Caco-2 (cell line): ENCODE measurements around the gene KRTAP4-16. TPM values are rescaled to one million over a fixed set of nuclear protein-coding genes. Genes with fewer than 3 reads are reported as not detected.
"Not testable (repeated sequence)": the region's sequence is repeated elsewhere in the genome, so short reads cannot be mapped to it uniquely, and the experiment has no call there.

Experiments used
- BruUV-seq: library from RNA; stranded (reverse); fragments of 400-500 nt; replicated peaks from 2 replicates; lab custom pipeline; 2021; lab: Mats Ljungman, UMichigan
- CTCF ChIA-PET: fragments of 300-600 bp; sonication (Branson Sonifier 250); formaldehyde crosslinking; loops from one replicate; lab custom pipeline; 2022; ENCODE audit warnings: antibody characterized with exemption; lab: Charles Lee
- POLR2A ChIA-PET: fragments of 300-600 bp; sonication (Branson Sonifier 250); formaldehyde crosslinking; loops from one replicate; lab custom pipeline; 2022; ENCODE audit warnings: antibody characterized with exemption; lab: Charles Lee
- DNase-seq, 2 experiments: peaks; one replicate each; pipeline versions ENCODE4 v3.0.0 to v3.0.0-alpha.2; 2020 to 2022
- H3K27me3 ChIP-seq: replicated peaks from 2 replicates; pipeline ENCODE4 v1.6.0; 2011; ENCODE audit warnings: low read length; ENCODE audit not compliant: control insufficient read depth, insufficient read depth
- H3K36me3 ChIP-seq: 2 replicates; pipeline ENCODE4 v1.5.1; 2011; ENCODE audit warnings: low read length; ENCODE audit not compliant: control insufficient read depth, insufficient read depth
- H3K4me1 ChIP-seq: fragments of 250-450 bp; sonication (Bioruptor Pico); 2 replicates; pipeline ENCODE4 v1.5.1; 2020; ENCODE audit warnings: mild to moderate bottlenecking
- H3K4me3 ChIP-seq: 2 replicates; pipeline ENCODE4 v1.5.1; 2011; ENCODE audit warnings: low read depth, mild to moderate bottlenecking, control low read depth, low read length
- H3K9me3 ChIP-seq: fragments of 250-450 bp; sonication (Bioruptor Pico); 2 replicates; pipeline ENCODE4 v1.5.1; 2020; ENCODE audit warnings: mild to moderate bottlenecking, moderate library complexity
- H3K27ac Mint-ChIP-seq: one replicate; pipeline ENCODE4 v1.8.0; 2022; ENCODE audit warnings: mixed read lengths; ENCODE audit not compliant: unreplicated experiment
- H3K27me3 Mint-ChIP-seq: one replicate; pipeline ENCODE4 v1.8.0; 2022; ENCODE audit warnings: mixed read lengths; ENCODE audit not compliant: insufficient read depth, unreplicated experiment
- H3K36me3 Mint-ChIP-seq: one replicate; pipeline ENCODE4 v1.8.0; 2022; ENCODE audit warnings: mild to moderate bottlenecking, mixed read lengths; ENCODE audit not compliant: insufficient read depth, unreplicated experiment
- H3K4me1 Mint-ChIP-seq: one replicate; pipeline ENCODE4 v1.8.0; 2022; ENCODE audit warnings: low read depth, mixed read lengths; ENCODE audit not compliant: unreplicated experiment
- H3K4me3 Mint-ChIP-seq: one replicate; pipeline ENCODE4 v1.8.0; 2022; ENCODE audit warnings: mild to moderate bottlenecking, moderate library complexity, mixed read lengths; ENCODE audit not compliant: unreplicated experiment
- H3K9me3 Mint-ChIP-seq: one replicate; pipeline ENCODE4 v1.8.0; 2022; ENCODE audit warnings: mixed read lengths; ENCODE audit not compliant: unreplicated experiment
- CTCF ChIP-seq, 2 experiments: fragments of 200-600 bp in 1 of 2; IDR thresholded peaks; 1 replicate in 1 of 2; 2 replicates in 1 of 2; pipeline versions ENCODE4 v1.5.1 to v1.8.0; 2011 to 2022; ENCODE audit warnings: antibody characterized with exemption in 1 of 2, control low read depth in 1 of 2, inconsistent platforms in 1 of 2, low read depth in 1 of 2, low read length in 1 of 2, mild to moderate bottlenecking in 1 of 2, moderate library complexity in 1 of 2; ENCODE audit not compliant: insufficient read depth in 1 of 2, severe bottlenecking in 1 of 2, unreplicated experiment in 1 of 2
- intact Hi-C: fragments of 100-400 bp; cut with micrococcal nuclease; formaldehyde crosslinking; loops from one replicate; pipeline ENCODE4 v1.10.0; 2022; ENCODE audit not compliant: unreplicated experiment
- total RNA-seq: library from RNA; stranded (reverse); gene quantifications from 2 replicates; pipeline ENCODE4 v1.2.3, GENCODE V29; 2022

Gene KRTAP4-16
- total RNA-seq, 1 experiment from 2014 or later, result not detected

GRCh38 chr17:41125064-41125463, 23.1 kb upstream of the KRTAP4-16 start:
- Mint-ChIP-seq H3K27me3 (no peaks in the 10 kb centered on the region), H3K4me1 (no peaks in the 10 kb centered on the region)
- POLR2A ChIA-PET, result no interaction called here

GRCh38 chr17:41123991-41124371, 22.0 kb upstream of the KRTAP4-16 start, which contains the start of gene KRTAP4-12:
TSS of gene KRTAP4-12 (minus strand) at chr17:41124182. CDS start at chr17:41124122, 60 bp downstream.
- H3K36me3 Mint-ChIP-seq, H3K9me3 Mint-ChIP-seq, CTCF ChIA-PET, H3K4me1 Mint-ChIP-seq, intact Hi-C loops, H3K4me3 ChIP-seq, H3K4me3 Mint-ChIP-seq, H3K27ac Mint-ChIP-seq, H3K27me3 ChIP-seq, BruUV-seq, H3K4me1 ChIP-seq, POLR2A ChIA-PET, H3K27me3 Mint-ChIP-seq, DNase-seq, H3K9me3 ChIP-seq, H3K36me3 ChIP-seq: not testable (repeated sequence)

More at GRCh38 chr17:41125064-41125463, 23.1 kb upstream of the KRTAP4-16 start:
- Histone ChIP-seq H3K36me3 (no peaks in the 10 kb centered on the region), H3K9me3 (no peaks in the 10 kb centered on the region), H3K4me1 (no peaks in the 10 kb centered on the region), H3K4me3 (no peak overlapping the region), H3K27me3 (no peaks in the 10 kb centered on the region)
- no peak overlapping the region for H3K27ac Mint-ChIP-seq
- no peaks in the 10 kb centered on the region for H3K36me3 Mint-ChIP-seq
- no peak for TF ChIP-seq CTCF (IDR thresholded peaks at IDR 0.05; ENCODE audit: insufficient read depth in 1 of 2, low read depth in 1 of 2, low read length in 1 of 2, severe bottlenecking in 1 of 2, unreplicated experiment in 1 of 2)
- no peak overlapping the region for H3K4me3 Mint-ChIP-seq
- no peak for DNase-seq
- intact Hi-C loops, result no loop called here
- BruUV-seq, result no TSS peak
- CTCF ChIA-PET, result no interaction called here
- H3K9me3 Mint-ChIP-seq, result peaks cover 4% of the 10 kb centered on the region

- BruUV-seq, result not testable (repeated sequence)
These were observed 21.4 kb upstream of the KRTAP4-16 start for GRCh38 chr17:41123292-41123990.

GRCh38 chr17:41121742-41122141, 19.7 kb upstream of the KRTAP4-16 start:
- no peak overlapping the region for H3K4me3 Mint-ChIP-seq
- ChIA-PET CTCF (no interaction called here), POLR2A (no interaction called here)
- H3K36me3 ChIP-seq, result no peaks in the 10 kb centered on the region
- no peaks in the 10 kb centered on the region for H3K36me3 Mint-ChIP-seq
- intact Hi-C loops, result no loop called here
- H3K27ac Mint-ChIP-seq, result no peak overlapping the region
- no peaks in the 10 kb centered on the region for H3K4me1 ChIP-seq
- H3K27me3 ChIP-seq, result no peaks in the 10 kb centered on the region
- BruUV-seq, result no TSS peak
- H3K27me3 Mint-ChIP-seq, result no peaks in the 10 kb centered on the region
- H3K4me1 Mint-ChIP-seq, result no peaks in the 10 kb centered on the region
- H3K9me3 ChIP-seq, result no peaks in the 10 kb centered on the region
- no peaks in the 10 kb centered on the region for H3K9me3 Mint-ChIP-seq
- H3K4me3 ChIP-seq, result no peak overlapping the region
- TF ChIP-seq CTCF (IDR thresholded peaks at IDR 0.05; ENCODE audit: insufficient read depth in 1 of 2, low read depth in 1 of 2, low read length in 1 of 2, severe bottlenecking in 1 of 2, unreplicated experiment in 1 of 2), result no peak
- no peak for DNase-seq

More at GRCh38 chr17:41123292-41123990, 21.4 kb upstream of the KRTAP4-16 start:
- H3K36me3 Mint-ChIP-seq, H3K4me1 Mint-ChIP-seq, H3K27ac Mint-ChIP-seq, POLR2A ChIA-PET, DNase-seq, H3K4me3 Mint-ChIP-seq, intact Hi-C loops, H3K4me1 ChIP-seq, H3K4me3 ChIP-seq, CTCF ChIA-PET, H3K9me3 Mint-ChIP-seq, H3K27me3 Mint-ChIP-seq, H3K27me3 ChIP-seq, H3K36me3 ChIP-seq, H3K9me3 ChIP-seq: not testable (repeated sequence)

- H3K36me3 Mint-ChIP-seq, H3K4me1 Mint-ChIP-seq, H3K9me3 Mint-ChIP-seq, DNase-seq, H3K36me3 ChIP-seq, H3K4me3 Mint-ChIP-seq, H3K4me3 ChIP-seq, H3K27ac Mint-ChIP-seq, BruUV-seq, POLR2A ChIA-PET, H3K27me3 ChIP-seq, H3K27me3 Mint-ChIP-seq, H3K4me1 ChIP-seq, H3K9me3 ChIP-seq, intact Hi-C loops, CTCF ChIA-PET: not testable (repeated sequence)
These were observed 18.0 kb upstream of the KRTAP4-16 start for GRCh38 chr17:41119696-41120690.
